LNCAP (cell line): Measurements from ENCODE around the gene ABCC4.

ENCODE experiments used
- CTCF ChIP-seq: fragments of 450-650 bp; IDR thresholded peaks from 2 replicates; pipeline ENCODE4 v1.5.1; 2017; ENCODE audit warnings: mild to moderate bottlenecking

The ABCC4 gene

DNA sequence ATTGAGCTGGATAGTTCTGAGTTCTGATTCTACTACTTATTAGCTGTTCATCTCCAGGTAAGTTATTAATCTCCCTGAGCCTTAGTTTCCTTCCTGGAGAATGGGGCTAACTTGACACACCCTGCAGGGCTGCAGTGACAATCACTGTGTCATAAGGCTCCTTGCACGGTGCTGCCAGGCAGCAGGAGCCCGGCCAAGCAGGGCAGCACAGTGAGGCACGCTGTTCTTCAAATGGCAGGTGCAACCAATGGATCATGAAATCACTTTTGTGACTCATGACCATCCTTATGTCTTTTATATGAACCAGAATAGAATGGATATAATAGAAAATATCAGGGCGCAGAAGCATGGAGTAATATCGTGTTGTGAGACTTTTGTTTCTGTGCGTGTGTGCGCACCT, 242.6 kb downstream of the ABCC4 start:
- TF ChIP-seq CTCF = no peak

GRCh38 chr13:95056266-95056665, 245.0 kb downstream of the ABCC4 start:
- TF ChIP-seq CTCF = no peak

- no peak for TF ChIP-seq CTCF
These were observed 250.2 kb downstream of the ABCC4 start for GRCh38 chr13:95050800-95051615.

GRCh38 chr13:95049772-95050171, 251.5 kb downstream of the ABCC4 start:
- no peak for TF ChIP-seq CTCF

GRCh38 chr13:95044452-95045205, 256.6 kb downstream of the ABCC4 start:
- no peak for TF ChIP-seq CTCF

DNA sequence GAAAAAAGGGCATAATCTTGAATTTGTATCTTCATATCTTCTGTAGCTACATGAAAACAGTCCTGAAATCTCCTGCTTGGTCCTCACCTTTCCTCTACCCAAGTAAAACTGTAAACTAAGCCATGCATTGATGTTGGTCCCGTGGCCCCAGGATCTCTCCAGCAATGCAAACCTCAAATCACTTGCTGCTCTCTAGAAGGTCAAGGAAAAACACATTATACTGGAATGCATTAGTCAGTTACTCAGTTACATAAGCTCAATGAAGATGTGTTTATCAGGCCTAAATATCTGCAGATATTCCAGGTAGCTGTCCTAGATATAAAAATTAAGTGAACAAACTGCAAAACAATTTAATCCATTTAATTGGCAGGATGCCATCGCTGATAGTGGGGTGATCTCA, 261.8 kb downstream of the ABCC4 start:
- no peak for TF ChIP-seq CTCF

GRCh38 chr13:95038949-95039348, 262.3 kb downstream of the ABCC4 start:
- TF ChIP-seq CTCF = no peak
